ENCODE results near the gene CABP7. TPM values are rescaled to one million over a fixed set of nuclear protein-coding genes. Genes with fewer than 3 reads are reported as not detected.

CABP7 gene
- total and polyA plus RNA-seq, 4 donors = 0.08 TPM; not detected in 3

DNA sequence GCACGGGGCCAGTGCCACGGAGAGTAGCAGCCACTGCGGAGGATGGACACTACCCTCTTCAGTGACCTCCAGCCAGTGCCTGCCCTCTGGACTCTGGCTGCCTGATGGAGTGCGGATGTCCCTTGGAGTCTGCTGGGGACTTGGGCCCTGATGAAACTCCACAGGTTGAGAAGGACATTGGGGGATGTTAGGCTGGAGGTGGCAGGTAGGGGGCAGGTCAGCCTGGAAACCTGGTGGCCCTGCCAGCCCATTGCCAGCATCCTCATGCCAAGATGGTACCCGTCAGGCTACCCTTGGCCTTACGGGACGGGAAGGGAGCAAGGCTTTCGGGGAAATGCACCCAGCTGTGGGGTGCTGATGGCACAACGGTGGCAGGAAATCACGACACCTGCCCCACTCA lies 4.0 kb downstream of the CABP7 start:
- Histone ChIP-seq H3K27me3 (ENCODE audit: control insufficient read depth in 4 of 4, insufficient read depth in 4 of 4, low read length in 3 of 4) (peaks cover 0 to 4% (median 2%) of the 10 kb centered on the region in 4 donors), H3K4me1 (ENCODE audit: control insufficient read depth in 4 of 4, insufficient read depth in 4 of 4, low read length in 3 of 4) (peaks cover 0 to 8% (median 2%) of the 10 kb centered on the region in 4 donors)

DNA sequence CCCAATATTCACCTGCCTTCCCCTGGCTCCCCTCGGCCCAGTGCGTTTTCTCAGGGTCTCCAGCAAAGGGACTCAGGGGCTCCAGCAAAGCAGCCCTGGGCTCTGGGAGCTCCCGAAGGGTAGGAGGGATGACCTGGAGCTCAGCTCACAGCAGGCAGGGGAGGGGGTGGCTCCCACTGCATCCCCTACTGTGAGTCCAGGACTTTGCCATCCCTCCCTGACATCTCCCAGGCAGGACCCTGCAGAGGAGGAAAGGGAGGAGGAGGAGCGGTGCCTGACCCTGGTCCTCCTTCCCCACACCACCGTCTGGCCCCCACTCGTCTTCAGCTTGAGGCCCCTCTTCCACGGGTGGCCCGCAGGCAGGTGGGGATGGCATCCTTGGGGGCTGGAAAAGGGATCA lies 5.0 kb downstream of the CABP7 start:
- WGBS = 67% methylated on average over 8 of the region's 8 CpGs
- TF ChIP-seq HNF4G (IDR thresholded peaks at IDR 0.05) (no peak), SP1 (IDR thresholded peaks at IDR 0.05) (no peak), RAD21 (IDR thresholded peaks at IDR 0.05) (no peak), FOXA1 (IDR thresholded peaks at IDR 0.05) (no peak), GABPA (IDR thresholded peaks at IDR 0.05 in 1 of 2, conservative IDR thresholded peaks at IDR 0.05 in 1 of 2) (no peak), EGR1 (IDR thresholded peaks at IDR 0.05; ENCODE audit: low read depth in 2 of 2) (no peak), NR2F2 (IDR thresholded peaks at IDR 0.05) (no peak), FOXA2 (IDR thresholded peaks at IDR 0.05) (no peak), HNF4A (conservative IDR thresholded peaks at IDR 0.05) (no peak), YY1 (IDR thresholded peaks at IDR 0.05) (no peak), TAF1 (conservative IDR thresholded peaks at IDR 0.05) (no peak), JUND (IDR thresholded peaks at IDR 0.05) (no peak), RXRA (IDR thresholded peaks at IDR 0.05) (no peak)
- TF ChIP-seq, protein P1, sequence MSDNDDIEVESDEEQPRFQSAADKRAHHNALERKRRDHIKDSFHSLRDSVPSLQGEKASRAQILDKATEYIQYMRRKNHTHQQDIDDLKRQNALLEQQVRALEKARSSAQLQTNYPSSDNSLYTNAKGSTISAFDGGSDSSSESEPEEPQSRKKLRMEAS (IDR thresholded peaks at IDR 0.05) = no peak
- TF ChIP-seq, protein P2, sequence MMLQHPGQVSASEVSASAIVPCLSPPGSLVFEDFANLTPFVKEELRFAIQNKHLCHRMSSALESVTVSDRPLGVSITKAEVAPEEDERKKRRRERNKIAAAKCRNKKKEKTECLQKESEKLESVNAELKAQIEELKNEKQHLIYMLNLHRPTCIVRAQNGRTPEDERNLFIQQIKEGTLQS (IDR thresholded peaks at IDR 0.05) = no peak
- TF ChIP-seq, protein P3, sequence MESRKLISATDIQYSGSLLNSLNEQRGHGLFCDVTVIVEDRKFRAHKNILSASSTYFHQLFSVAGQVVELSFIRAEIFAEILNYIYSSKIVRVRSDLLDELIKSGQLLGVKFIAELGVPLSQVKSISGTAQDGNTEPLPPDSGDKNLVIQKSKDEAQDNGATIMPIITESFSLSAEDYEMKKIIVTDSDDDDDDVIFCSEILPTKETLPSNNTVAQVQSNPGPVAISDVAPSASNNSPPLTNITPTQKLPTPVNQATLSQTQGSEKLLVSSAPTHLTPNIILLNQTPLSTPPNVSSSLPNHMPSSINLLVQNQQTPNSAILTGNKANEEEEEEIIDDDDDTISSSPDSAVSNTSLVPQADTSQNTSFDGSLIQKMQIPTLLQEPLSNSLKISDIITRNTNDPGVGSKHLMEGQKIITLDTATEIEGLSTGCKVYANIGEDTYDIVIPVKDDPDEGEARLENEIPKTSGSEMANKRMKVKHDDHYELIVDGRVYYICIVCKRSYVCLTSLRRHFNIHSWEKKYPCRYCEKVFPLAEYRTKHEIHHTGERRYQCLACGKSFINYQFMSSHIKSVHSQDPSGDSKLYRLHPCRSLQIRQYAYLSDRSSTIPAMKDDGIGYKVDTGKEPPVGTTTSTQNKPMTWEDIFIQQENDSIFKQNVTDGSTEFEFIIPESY (IDR thresholded peaks at IDR 0.05) = no peak
- TF ChIP-seq, protein P4, sequence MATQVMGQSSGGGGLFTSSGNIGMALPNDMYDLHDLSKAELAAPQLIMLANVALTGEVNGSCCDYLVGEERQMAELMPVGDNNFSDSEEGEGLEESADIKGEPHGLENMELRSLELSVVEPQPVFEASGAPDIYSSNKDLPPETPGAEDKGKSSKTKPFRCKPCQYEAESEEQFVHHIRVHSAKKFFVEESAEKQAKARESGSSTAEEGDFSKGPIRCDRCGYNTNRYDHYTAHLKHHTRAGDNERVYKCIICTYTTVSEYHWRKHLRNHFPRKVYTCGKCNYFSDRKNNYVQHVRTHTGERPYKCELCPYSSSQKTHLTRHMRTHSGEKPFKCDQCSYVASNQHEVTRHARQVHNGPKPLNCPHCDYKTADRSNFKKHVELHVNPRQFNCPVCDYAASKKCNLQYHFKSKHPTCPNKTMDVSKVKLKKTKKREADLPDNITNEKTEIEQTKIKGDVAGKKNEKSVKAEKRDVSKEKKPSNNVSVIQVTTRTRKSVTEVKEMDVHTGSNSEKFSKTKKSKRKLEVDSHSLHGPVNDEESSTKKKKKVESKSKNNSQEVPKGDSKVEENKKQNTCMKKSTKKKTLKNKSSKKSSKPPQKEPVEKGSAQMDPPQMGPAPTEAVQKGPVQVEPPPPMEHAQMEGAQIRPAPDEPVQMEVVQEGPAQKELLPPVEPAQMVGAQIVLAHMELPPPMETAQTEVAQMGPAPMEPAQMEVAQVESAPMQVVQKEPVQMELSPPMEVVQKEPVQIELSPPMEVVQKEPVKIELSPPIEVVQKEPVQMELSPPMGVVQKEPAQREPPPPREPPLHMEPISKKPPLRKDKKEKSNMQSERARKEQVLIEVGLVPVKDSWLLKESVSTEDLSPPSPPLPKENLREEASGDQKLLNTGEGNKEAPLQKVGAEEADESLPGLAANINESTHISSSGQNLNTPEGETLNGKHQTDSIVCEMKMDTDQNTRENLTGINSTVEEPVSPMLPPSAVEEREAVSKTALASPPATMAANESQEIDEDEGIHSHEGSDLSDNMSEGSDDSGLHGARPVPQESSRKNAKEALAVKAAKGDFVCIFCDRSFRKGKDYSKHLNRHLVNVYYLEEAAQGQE (IDR thresholded peaks at IDR 0.05) = no peak
- TF ChIP-seq, protein P5, sequence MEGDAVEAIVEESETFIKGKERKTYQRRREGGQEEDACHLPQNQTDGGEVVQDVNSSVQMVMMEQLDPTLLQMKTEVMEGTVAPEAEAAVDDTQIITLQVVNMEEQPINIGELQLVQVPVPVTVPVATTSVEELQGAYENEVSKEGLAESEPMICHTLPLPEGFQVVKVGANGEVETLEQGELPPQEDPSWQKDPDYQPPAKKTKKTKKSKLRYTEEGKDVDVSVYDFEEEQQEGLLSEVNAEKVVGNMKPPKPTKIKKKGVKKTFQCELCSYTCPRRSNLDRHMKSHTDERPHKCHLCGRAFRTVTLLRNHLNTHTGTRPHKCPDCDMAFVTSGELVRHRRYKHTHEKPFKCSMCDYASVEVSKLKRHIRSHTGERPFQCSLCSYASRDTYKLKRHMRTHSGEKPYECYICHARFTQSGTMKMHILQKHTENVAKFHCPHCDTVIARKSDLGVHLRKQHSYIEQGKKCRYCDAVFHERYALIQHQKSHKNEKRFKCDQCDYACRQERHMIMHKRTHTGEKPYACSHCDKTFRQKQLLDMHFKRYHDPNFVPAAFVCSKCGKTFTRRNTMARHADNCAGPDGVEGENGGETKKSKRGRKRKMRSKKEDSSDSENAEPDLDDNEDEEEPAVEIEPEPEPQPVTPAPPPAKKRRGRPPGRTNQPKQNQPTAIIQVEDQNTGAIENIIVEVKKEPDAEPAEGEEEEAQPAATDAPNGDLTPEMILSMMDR (IDR thresholded peaks at IDR 0.05; ENCODE audit: low read depth, low read length, missing input control) = no peak
- Histone ChIP-seq H3K27ac (ENCODE audit: low read depth in 1 of 2, low read length in 2 of 2) (no peak overlapping the region), H3K4me1 (ENCODE audit: control insufficient read depth in 4 of 4, insufficient read depth in 4 of 4, low read length in 3 of 4) (peaks cover 0 to 5% (median 2%) of the 10 kb centered on the region in 4 donors), H3K9ac (ENCODE audit: low read depth in 1 of 2, low read length in 2 of 2) (no peak overlapping the region), H3K9me3 (ENCODE audit: control insufficient read depth in 4 of 4, low read length in 3 of 4) (no peaks in the 10 kb centered on the region), H3K27me3 (ENCODE audit: control insufficient read depth in 4 of 4, insufficient read depth in 4 of 4, low read length in 3 of 4) (no peaks in the 10 kb centered on the region), H3K4me3 (ENCODE audit: low read depth in 1 of 3, low read length in 3 of 3) (no peak overlapping the region), H3K36me3 (ENCODE audit: control insufficient read depth in 4 of 4, insufficient read depth in 3 of 4, low read depth in 1 of 4, low read length in 3 of 4) (no peaks in the 10 kb centered on the region)
- no peak for DNase-seq (ENCODE audit: low spot score)

More for the DNA sequence above, 4.0 kb downstream of the CABP7 start:
- TF ChIP-seq TAF1 (conservative IDR thresholded peaks at IDR 0.05) (no peak), RXRA (IDR thresholded peaks at IDR 0.05) (no peak), JUND (IDR thresholded peaks at IDR 0.05) (no peak)
- no peak for DNase-seq (ENCODE audit: low spot score)
- no peak overlapping the region for H3K4me3 ChIP-seq (ENCODE audit: low read depth in 1 of 3, low read length in 3 of 3)
- no peak overlapping the region for H3K9ac ChIP-seq (ENCODE audit: low read depth in 1 of 2, low read length in 2 of 2)
- no peak overlapping the region for H3K27ac ChIP-seq (ENCODE audit: low read depth in 1 of 2, low read length in 2 of 2)
- no peaks in the 10 kb centered on the region for H3K9me3 ChIP-seq (ENCODE audit: control insufficient read depth in 4 of 4, low read length in 3 of 4)
- H3K36me3 ChIP-seq (ENCODE audit: control insufficient read depth in 4 of 4, insufficient read depth in 3 of 4, low read depth in 1 of 4, low read length in 3 of 4) = no peaks in the 10 kb centered on the region
- WGBS = 83% methylated on average over 10 of the region's 10 CpGs
